Neural progenitor cell (in vitro differentiated cells): ENCODE measurements around the gene NEIL1. TPM values are rescaled to one million over a fixed set of nuclear protein-coding genes. Genes with fewer than 3 reads are reported as not detected.

Source experiments
- DNase-seq: peaks from one replicate; pipeline ENCODE4 v3.0.0-alpha.2; 2016; ENCODE audit warnings: low spot score
- H2AFZ ChIP-seq: fragments of 200-600 bp; sonication (generic); replicated peaks from 2 replicates; pipeline ENCODE4 v1.6.1; 2016; ENCODE audit warnings: antibody characterized with exemption
- H3F3A ChIP-seq: fragments of 200-600 bp; sonication (generic); 2 replicates; pipeline ENCODE4 v1.6.1; 2016; ENCODE audit warnings: antibody characterized with exemption, low read depth
- H3K27ac ChIP-seq: fragments of 200-600 bp; sonication (generic); 2 replicates; pipeline ENCODE4 v1.5.1; 2016; ENCODE audit warnings: mild to moderate bottlenecking
- H3K27me3 ChIP-seq: fragments of 200-600 bp; sonication (generic); 2 replicates; pipeline ENCODE4 v1.6.1; 2016; ENCODE audit warnings: mild to moderate bottlenecking, moderate library complexity
- H3K36me3 ChIP-seq: fragments of 200-600 bp; sonication (generic); 2 replicates; pipeline ENCODE4 v1.5.1; 2016
- H3K4me1 ChIP-seq: fragments of 200-600 bp; sonication (generic); 2 replicates; pipeline ENCODE4 v1.6.1; 2016; ENCODE audit warnings: mixed run types
- H3K4me2 ChIP-seq: fragments of 200-600 bp; sonication (generic); 2 replicates; pipeline ENCODE4 v1.6.1; 2016
- H3K4me3 ChIP-seq: fragments of 200-600 bp; sonication (generic); 2 replicates; pipeline ENCODE4 v1.5.1; 2016
- H3K79me2 ChIP-seq: fragments of 200-600 bp; sonication (generic); 2 replicates; pipeline ENCODE4 v1.6.1; 2016; ENCODE audit warnings: low read depth
- H3K9ac ChIP-seq: fragments of 200-600 bp; sonication (generic); 2 replicates; pipeline ENCODE4 v1.6.1; 2016
- H3K9me3 ChIP-seq: fragments of 200-600 bp; sonication (generic); 2 replicates; pipeline ENCODE4 v1.5.1; 2016; ENCODE audit warnings: low read depth
- H4K20me1 ChIP-seq: fragments of 200-600 bp; sonication (generic); 2 replicates; pipeline ENCODE4 v1.6.1; 2016; ENCODE audit warnings: low read depth
- H3K27ac Mint-ChIP-seq: 3 replicates; pipeline ENCODE4 v1.8.0; 2021; ENCODE audit warnings: mixed read lengths
- H3K27me3 Mint-ChIP-seq: 2 replicates; pipeline ENCODE4 v1.8.0; 2022; ENCODE audit warnings: low read depth, mild to moderate bottlenecking, inconsistent platforms, moderate library complexity, mixed read lengths; ENCODE audit not compliant: insufficient read depth
- H3K36me3 Mint-ChIP-seq: 3 replicates; pipeline ENCODE4 v1.8.0; 2021; ENCODE audit warnings: mixed read lengths
- H3K4me1 Mint-ChIP-seq: 3 replicates; pipeline ENCODE4 v1.8.0; 2021; ENCODE audit warnings: mixed read lengths
- H3K4me3 Mint-ChIP-seq: 3 replicates; pipeline ENCODE4 v1.8.0; 2021; ENCODE audit warnings: mild to moderate bottlenecking, moderate library complexity, mixed read lengths
- H3K9me3 Mint-ChIP-seq: 3 replicates; pipeline ENCODE4 v1.8.0; 2020; ENCODE audit warnings: mixed read lengths
- EZH2 ChIP-seq: fragments of 200-600 bp; sonication (generic); IDR thresholded peaks from 2 replicates; pipeline ENCODE4 v1.6.1; 2017; ENCODE audit warnings: antibody characterized with exemption, mild to moderate bottlenecking, moderate library complexity
- EZH2phosphoT487 ChIP-seq: fragments of 200-600 bp; sonication (generic); IDR thresholded peaks from 2 replicates; pipeline ENCODE4 v1.6.1; 2017; ENCODE audit warnings: antibody characterized with exemption
- total RNA-seq: library from RNA; depleted of rRNA; stranded (reverse); fragments of >200 nt; gene quantifications from 2 replicates; pipeline ENCODE4 v1.2.3, GENCODE V29; 2015; ENCODE audit warnings: low replicate concordance
- TF ChIP-seq, protein P1 (sequence below): fragments of 200-600 bp; sonication (generic); IDR thresholded peaks from 2 replicates; pipeline ENCODE4 v1.5.1; 2017; ENCODE audit warnings: antibody characterized with exemption, mild to moderate bottlenecking

Gene NEIL1
- total RNA-seq, 1 donor from 2014 or later = 11.2 TPM

DNA sequence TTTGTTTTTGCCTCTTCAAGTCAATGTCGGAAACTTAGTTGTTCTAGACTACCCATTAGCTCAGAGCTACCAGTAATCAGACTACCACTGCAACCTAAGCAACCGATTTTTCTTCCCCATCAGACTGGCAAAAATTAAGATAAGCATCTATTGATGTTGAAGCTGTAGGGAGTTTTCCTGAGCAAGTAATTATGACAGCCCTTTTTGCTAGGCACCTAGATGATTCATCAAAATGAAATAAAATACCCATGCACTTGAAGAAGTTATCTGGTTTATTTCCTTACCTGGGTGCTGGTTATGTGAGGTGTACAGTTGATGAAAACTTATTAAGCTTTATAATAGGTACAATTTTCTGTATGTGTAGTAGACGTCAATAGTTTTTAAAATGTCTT lies 11.5 kb upstream of the NEIL1 start:
- Mint-ChIP-seq H3K27me3 (peaks cover 11% of the 10 kb centered on the region), H3K27ac (peak overlapping the region; percentile 87), H3K36me3 (peaks cover 4% of the 10 kb centered on the region), H3K4me1 (peaks cover 17% of the 10 kb centered on the region), H3K9me3 (peaks cover 2% of the 10 kb centered on the region), H3K4me3 (peak overlapping the region; percentile 99)
- DNase-seq = no peak
- Histone ChIP-seq H3K27ac (no peak overlapping the region), H3K4me2 (peak overlapping the region; percentile 74), H4K20me1 (no peaks in the 10 kb centered on the region), H3K4me1 (peaks cover 3% of the 10 kb centered on the region), H3K4me3 (peak overlapping the region; percentile 67), H3K79me2 (peaks cover 14% of the 10 kb centered on the region), H3F3A (no peaks in the 10 kb centered on the region), H3K36me3 (no peaks in the 10 kb centered on the region), H2AFZ (peak overlapping the region; percentile 99), H3K9ac (peak overlapping the region; percentile 36), H3K9me3 (no peaks in the 10 kb centered on the region), H3K27me3 (no peaks in the 10 kb centered on the region)
- TF ChIP-seq EZH2 = no peak
- TF ChIP-seq EZH2phosphoT487 = no peak
- TF ChIP-seq, protein P1, sequence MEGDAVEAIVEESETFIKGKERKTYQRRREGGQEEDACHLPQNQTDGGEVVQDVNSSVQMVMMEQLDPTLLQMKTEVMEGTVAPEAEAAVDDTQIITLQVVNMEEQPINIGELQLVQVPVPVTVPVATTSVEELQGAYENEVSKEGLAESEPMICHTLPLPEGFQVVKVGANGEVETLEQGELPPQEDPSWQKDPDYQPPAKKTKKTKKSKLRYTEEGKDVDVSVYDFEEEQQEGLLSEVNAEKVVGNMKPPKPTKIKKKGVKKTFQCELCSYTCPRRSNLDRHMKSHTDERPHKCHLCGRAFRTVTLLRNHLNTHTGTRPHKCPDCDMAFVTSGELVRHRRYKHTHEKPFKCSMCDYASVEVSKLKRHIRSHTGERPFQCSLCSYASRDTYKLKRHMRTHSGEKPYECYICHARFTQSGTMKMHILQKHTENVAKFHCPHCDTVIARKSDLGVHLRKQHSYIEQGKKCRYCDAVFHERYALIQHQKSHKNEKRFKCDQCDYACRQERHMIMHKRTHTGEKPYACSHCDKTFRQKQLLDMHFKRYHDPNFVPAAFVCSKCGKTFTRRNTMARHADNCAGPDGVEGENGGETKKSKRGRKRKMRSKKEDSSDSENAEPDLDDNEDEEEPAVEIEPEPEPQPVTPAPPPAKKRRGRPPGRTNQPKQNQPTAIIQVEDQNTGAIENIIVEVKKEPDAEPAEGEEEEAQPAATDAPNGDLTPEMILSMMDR = no peak

- H2AFZ ChIP-seq = peak within 1 kb of the TSS; percentile 99
- H3K4me3 Mint-ChIP-seq = peak within 1 kb of the TSS; percentile 99
- H3K4me2 ChIP-seq = peak within 1 kb of the TSS; percentile 74
- TF ChIP-seq EZH2 (no peak), EZH2phosphoT487 (no peak)
- TF ChIP-seq, protein P1 = no peak
- H3K27me3 Mint-ChIP-seq = peaks cover 11% of the 10 kb centered on the region
- no peaks in the 10 kb centered on the region for H4K20me1 ChIP-seq
- no peak within 1 kb of the TSS for H3K27ac ChIP-seq
- no peaks in the 10 kb centered on the region for H3K27me3 ChIP-seq
- DNase-seq = peak; percentile 98
- peaks cover 3% of the 10 kb centered on the region for H3K4me1 ChIP-seq
- peaks cover 2% of the 10 kb centered on the region for H3K9me3 Mint-ChIP-seq
- H3K27ac Mint-ChIP-seq = peak within 1 kb of the TSS; percentile 87
- H3K9ac ChIP-seq = peak within 1 kb of the TSS; percentile 77
- H3K9me3 ChIP-seq = no peaks in the 10 kb centered on the region
- H3K36me3 ChIP-seq = no peaks in the 10 kb centered on the region
- H3K36me3 Mint-ChIP-seq = peaks cover 4% of the 10 kb centered on the region
- H3K4me3 ChIP-seq = peak within 1 kb of the TSS; percentile 67
- H3K4me1 Mint-ChIP-seq = peaks cover 17% of the 10 kb centered on the region
- no peaks in the 10 kb centered on the region for H3F3A ChIP-seq
- H3K79me2 ChIP-seq = peaks cover 14% of the 10 kb centered on the region
These were observed 11.0 kb upstream of the NEIL1 start, which contains the start of gene COMMD4 for GRCh38 chr15:75335705-75336355. TSS of gene COMMD4 (plus strand) at chr15:75336063. CDS start at chr15:75336090, 27 bp downstream.

DNA sequence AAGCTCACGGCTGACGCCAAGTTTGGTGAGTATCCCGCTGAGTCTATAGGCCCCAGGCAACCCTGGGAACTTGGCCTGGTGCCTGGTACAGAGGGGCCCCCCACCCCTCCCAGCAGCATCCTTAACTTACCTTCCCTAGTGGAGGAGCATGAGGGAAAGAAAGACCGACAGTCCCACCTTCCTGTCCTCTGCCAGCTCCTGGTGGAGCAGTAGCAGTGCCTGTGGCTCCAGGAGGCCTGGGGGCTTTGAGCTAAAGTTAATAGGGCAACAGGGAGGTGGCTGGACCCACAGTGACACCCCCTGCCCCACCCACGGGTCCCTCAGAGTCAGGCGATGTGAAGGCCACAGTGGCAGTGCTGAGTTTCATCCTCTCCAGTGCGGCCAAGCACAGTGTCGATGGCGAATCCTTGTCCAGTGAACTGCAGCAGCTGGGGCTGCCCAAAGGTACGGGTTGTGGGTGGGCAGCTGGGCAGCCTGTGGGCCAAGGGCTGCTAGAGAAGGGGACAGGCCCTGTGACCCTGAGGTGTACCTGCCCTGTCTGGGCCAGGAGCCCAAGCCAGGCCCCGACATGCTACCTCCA lies 8.1 kb upstream of the NEIL1 start:
- Mint-ChIP-seq H3K27me3 (peaks cover 15% of the 10 kb centered on the region), H3K4me3 (no peak overlapping the region), H3K27ac (no peak overlapping the region), H3K9me3 (peaks cover 2% of the 10 kb centered on the region), H3K36me3 (peaks cover 4% of the 10 kb centered on the region), H3K4me1 (peaks cover 17% of the 10 kb centered on the region)
- Histone ChIP-seq H3K4me1 (peaks cover 3% of the 10 kb centered on the region), H2AFZ (no peak overlapping the region), H3K4me2 (no peak overlapping the region), H3K79me2 (peaks cover 14% of the 10 kb centered on the region), H3K36me3 (no peaks in the 10 kb centered on the region), H4K20me1 (no peaks in the 10 kb centered on the region), H3K4me3 (no peak overlapping the region), H3K27ac (no peak overlapping the region), H3K27me3 (no peaks in the 10 kb centered on the region), H3F3A (peaks cover 10% of the 10 kb centered on the region), H3K9me3 (no peaks in the 10 kb centered on the region), H3K9ac (no peak overlapping the region)
- TF ChIP-seq EZH2phosphoT487 (no peak), EZH2 (no peak)
- TF ChIP-seq, protein P1 = no peak
- no peak for DNase-seq
